Measurements from ENCODE around the gene BICDL1.

BICDL1 gene

DNA sequence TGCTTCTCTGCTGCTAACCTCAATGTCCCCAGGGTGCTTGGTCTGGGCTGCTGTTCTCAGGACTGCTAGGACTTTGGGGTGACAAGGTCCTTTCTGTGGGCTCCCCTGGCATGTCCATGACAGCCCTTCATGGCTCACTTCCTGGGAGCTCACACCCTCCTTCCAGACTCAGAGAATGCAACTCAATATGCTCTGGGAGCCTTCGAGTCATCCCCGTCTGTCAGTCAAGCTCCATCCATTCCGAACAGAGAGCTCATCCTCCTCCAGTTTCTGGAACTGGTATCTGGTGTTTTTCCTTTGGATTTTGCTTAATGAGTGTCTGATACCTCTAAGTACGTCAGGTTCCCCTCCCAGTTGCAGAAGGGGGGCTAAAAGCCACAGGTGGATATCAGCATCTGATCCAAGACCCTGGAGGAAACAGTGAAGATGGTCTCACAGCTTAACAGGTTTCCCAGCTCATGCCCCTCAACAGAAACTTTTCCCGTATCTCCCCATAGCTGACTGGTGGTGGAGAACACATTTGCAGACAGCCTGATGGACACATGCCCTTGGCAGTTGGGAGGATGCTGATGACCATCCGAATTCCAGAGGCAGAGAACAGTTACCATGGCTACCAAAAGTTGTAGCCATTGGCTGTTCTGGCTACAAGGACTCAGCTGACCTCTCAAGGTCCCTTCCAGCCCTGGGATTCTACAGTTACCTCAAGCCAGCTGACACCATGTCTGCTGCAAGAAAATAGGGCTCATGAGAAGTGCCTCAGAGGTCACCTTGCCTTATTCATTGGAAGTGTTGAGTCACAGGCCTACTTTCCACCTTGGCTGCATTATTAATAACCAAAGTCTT, 137.0 kb downstream of the BICDL1 start:
- peak; percentile 45 for DNase-seq (ENCODE audit: low read depth)

DNA sequence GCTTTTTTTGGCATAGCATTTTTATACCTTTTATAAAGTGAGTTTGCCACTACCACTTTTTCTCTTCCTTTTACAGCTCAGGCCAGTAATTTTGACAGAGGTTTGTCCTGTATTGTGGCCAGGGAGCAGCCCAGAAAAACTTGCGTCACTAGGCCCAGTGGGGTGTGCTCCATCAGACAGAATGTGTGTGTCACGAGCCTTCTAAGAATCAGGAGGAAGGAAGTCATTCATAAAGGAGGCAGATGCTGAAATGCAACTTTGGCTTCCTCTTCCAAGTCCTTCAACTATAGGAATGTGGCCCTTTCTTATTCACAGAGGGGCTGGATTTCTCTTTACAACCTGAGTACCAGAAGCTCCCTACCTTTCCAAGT, 137.6 kb downstream of the BICDL1 start:
- no peak for DNase-seq (ENCODE audit: low read depth)

DNA sequence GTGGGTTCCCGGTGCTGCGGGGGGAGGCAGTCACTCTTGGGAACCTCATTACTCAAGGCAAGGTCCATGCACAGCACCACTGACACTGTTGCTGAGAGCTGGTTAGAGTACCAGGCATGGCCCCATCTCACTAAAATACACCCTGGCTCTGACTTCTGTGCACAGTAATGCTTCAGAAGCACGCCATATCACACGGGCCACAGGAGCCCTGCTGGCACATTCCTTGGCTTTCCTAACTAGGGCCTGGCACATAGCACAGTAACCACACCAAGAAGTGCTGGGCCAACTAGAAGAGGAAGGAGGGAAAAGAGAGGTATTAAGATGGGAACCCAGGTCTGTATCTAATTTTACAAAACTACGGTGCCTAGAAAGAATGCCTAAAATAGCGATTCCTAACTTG, 141.0 kb downstream of the BICDL1 start:
- DNase-seq (ENCODE audit: low read depth): no peak

DNA sequence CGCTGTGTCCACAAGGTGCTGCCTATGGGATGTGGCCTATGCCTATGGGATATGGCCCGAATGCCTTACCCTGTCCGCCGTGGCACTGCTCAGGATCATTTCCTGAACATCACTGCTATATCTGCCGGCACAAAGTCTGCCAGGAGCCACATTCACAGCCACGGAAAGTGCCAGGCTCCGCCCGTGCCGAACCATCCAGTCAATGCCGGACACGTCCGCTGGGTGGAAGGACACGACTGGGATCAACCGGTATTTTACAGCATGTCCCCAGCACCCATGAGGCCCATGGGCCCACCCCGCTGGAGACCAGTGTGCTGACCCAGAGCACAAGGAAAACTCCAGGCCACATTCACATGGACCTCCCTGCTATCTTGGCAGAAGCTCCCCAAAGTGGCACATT, 142.1 kb downstream of the BICDL1 start:
- DNase-seq (ENCODE audit: low read depth): no peak

DNA sequence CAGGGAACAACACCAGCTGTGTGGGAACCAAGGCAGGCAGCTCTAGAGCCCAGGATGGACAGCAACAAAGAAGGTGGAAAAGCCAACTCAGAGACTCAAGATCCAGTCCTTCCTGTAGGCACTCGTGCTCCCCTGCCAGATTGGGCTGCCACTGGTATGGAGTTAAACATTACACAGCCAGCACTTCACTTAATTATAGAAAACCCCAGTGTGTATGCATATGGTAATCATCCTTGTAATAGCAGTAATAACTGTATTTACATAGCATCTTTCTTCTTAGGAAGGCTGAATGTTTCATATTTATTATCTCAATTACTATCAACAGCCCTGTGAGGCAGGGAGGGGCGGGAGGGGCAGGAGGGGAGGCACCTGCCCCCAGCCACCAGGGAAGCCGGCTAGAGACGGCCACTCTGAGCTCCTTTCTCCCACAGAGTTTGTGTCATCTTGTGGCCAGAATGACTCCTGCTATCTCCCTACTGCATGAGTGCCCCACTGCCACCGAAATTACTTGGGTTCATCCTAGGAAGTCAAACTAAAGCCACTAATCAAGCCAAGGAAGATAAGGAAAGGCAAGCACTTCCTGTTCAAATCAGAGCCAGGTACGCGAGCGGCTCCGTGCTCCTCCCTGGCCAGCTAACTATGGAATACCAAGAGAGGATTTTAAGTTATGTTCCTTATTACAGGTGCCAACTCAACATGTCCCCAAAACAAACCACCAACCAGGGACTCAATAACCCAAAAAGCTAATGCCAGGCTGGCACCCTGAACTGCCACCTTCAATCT, 143.2 kb downstream of the BICDL1 start:
- DNase-seq (ENCODE audit: low read depth): no peak

- DNase-seq (ENCODE audit: low read depth): no peak
These were observed 143.9 kb downstream of the BICDL1 start for GRCh38 chr12:120132863-120133385.

DNA sequence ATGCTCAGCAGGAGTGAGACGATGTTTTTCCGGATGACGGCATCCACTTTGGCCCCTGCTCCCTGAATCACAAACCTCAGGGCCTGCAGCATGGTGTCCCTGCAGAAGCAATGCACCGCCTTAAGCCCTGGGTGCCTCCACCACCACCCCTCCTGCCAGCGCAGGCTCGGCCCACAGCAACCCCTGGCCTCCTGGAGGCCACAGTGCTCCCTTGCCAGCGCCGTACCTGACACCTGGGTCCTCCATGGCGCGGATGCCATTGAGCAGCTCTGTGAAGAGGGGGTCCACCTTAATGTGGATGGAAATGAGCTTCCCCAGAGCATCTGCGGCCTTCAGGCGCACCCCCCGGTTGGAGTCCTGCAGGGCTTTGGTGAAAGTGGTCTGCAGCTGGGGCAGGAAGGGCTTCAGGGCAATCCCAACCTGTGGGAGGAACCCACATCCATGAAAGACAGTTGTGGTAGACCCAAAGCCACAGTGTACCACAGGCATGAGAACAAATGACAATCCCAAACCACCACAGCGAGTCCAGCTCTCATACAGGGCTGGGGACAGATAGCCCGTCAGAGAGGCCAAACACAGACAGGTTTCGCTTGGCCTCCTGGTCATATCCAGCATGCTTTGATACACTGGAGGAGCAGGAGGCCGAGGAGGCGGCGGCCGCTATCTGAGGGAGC, 145.4 kb downstream of the BICDL1 start:
- DNase-seq (ENCODE audit: low read depth): no peak

DNA sequence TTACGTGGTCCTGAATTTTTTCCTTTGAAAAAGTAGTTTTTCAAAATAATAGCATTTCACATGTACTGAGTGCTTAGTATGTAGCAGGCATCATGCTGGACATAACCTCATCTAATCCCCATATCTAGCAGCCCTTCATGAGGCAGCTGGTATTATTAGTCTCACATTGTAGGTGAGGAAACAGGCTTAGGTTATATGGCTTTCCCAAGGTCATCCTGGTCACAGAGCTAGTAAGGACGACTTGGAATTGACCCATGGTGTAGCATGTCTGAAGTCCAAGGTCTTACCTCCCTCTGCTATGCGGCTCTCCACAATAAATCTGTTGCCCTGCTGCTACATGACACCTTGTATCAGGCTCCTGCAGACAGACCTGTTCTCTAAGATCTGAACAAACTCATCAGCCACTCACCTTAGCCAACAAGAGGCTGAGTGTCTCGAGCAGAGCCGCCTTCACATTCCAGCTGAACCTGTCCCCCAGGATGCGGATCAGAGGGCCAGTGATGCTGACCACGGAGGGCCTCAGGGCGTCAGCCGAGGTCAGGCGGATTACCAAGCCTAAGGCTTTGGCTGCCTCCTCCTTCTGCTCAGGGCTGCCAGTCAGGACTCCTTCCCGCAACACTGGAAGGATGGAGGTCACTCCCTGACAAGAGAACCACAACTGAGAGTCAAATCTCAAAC, 147.2 kb downstream of the BICDL1 start:
- DNase-seq (ENCODE audit: low read depth): no peak

GRCh38 chr12:120137833-120138232, 148.8 kb downstream of the BICDL1 start:
- DNase-seq (ENCODE audit: low read depth): no peak

GRCh38 chr12:120138366-120138765, 149.3 kb downstream of the BICDL1 start:
- DNase-seq (ENCODE audit: low read depth): no peak

DNA sequence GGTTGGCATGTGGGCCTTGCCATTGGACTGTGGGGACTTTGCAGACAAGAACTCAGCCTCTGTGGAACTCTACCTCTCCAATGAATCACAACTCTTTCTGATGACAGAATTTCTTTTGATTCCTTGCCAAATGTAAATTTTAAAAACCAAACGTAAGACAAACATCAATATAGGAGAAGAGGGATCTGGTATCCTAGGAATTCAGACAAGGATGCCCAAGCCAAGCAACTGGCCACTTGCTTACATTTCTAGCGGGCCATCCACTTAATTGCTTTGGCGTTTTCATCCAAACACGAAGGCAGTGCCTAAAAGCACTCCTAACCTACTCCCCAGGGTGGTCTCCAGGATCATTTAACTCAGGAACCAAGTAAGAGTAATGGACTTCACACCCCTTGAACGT, 150.9 kb downstream of the BICDL1 start:
- DNase-seq (ENCODE audit: low read depth): no peak

GRCh38 chr12:120140603-120141002, 151.6 kb downstream of the BICDL1 start:
- DNase-seq (ENCODE audit: low read depth): no peak

DNA sequence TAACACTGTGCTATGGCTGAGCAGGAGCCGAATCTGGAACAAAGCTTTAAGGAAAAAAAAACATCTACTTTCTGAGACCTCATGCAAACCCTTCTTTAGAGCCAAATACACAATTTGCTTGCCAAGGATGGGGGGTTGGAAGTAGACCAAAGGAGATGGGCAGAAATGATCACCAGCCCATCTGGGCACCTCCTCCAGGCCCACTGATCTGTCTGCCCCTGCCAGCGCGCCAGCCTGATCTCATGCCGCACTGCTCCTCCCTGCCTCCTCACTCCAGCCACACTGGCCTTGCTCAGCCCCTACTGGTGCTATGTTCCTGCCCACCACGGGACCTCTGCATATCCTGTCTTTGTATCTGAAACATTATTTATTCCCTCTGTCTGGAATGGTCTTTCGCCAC, 152.3 kb downstream of the BICDL1 start:
- no peak for DNase-seq (ENCODE audit: low read depth)

DNA sequence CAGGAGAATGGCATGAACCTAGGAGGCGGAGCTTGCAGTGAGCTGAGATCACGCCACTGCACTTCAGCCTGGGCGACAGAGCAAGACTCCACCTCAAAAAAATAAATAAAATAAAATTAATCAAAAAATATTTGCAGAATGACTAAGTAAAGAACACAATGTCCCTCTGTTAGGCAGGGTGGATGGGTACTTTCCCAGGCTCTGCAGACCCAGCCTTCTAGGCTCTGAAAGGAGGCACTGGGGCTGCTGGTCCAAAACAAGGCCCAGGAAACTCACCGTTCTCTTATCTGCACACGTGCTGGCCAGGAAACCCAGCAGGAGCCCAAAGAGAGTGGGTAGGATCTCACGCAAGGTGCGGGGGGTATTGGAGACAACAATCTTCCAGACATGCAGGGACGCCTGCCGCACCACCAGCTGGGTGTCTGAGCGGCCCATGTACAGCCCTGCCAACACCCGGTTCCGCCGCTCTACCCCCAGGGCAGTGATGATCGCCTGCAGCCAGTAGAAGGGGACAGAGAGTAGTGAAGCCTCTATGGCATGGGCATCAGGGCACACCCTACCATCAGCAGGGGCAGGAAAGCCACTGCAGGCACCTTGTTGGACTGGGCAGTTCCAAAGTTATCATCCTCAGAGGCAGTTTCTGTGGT, 153.3 kb downstream of the BICDL1 start:
- DNase-seq (ENCODE audit: low read depth): peak; percentile 50

All from ELR (cell line).